Fibroblast of lung (primary cell): ENCODE data around the gene TIAM1. TPM values are rescaled to one million over a fixed set of nuclear protein-coding genes. Genes with fewer than 3 reads are reported as not detected.

Experiments used
- DNase-seq, 2 donors: peaks; one replicate each; pipeline versions ENCODE4 v3.0.0 to v3.0.0-alpha.2; 2010; ENCODE audit warnings: low read depth in 2 of 2
- H2AFZ ChIP-seq: 2 replicates; pipeline ENCODE4 v1.5.1; 2012; ENCODE audit warnings: low read length, control low read depth, inconsistent platforms
- H3K27ac ChIP-seq: 2 replicates; pipeline ENCODE4 v1.5.1; 2011; ENCODE audit warnings: low read length, control low read depth; ENCODE audit not compliant: insufficient read depth
- H3K27me3 ChIP-seq: 2 replicates; pipeline ENCODE4 v1.5.1; 2011; ENCODE audit warnings: mild to moderate bottlenecking, low read length; ENCODE audit not compliant: control insufficient read depth, insufficient read depth
- H3K36me3 ChIP-seq: 2 replicates; pipeline ENCODE4 v1.5.1; 2011; ENCODE audit warnings: low read length; ENCODE audit not compliant: control insufficient read depth, insufficient read depth
- H3K4me1 ChIP-seq: 2 replicates; pipeline ENCODE4 v1.5.1; 2011; ENCODE audit warnings: low read length; ENCODE audit not compliant: control insufficient read depth, insufficient read depth; ENCODE audit errors: extremely low read depth
- H3K4me2 ChIP-seq: 2 replicates; pipeline ENCODE4 v1.5.1; 2011; ENCODE audit warnings: low read length, control low read depth; ENCODE audit not compliant: insufficient read depth; ENCODE audit errors: extremely low read depth
- H3K4me3 ChIP-seq, 4 experiments: fragments of 200-600 bp in 1 of 4; sonication (generic) in 1 of 4; replicated peaks in 1 of 4; 2 replicates each; pipeline ENCODE4 v1.5.1; 2011 to 2016; ENCODE audit warnings: low read length in 4 of 4, low read depth in 3 of 4, mild to moderate bottlenecking in 3 of 4, control low read depth in 2 of 4, inconsistent platforms in 1 of 4, mixed read lengths in 1 of 4; ENCODE audit not compliant: insufficient read depth in 1 of 4; ENCODE audit errors: control extremely low read depth in 1 of 4
- H3K79me2 ChIP-seq: 2 replicates; pipeline ENCODE4 v1.5.1; 2012; ENCODE audit warnings: mild to moderate bottlenecking, low read length, inconsistent platforms; ENCODE audit not compliant: control insufficient read depth, insufficient read depth
- H3K9ac ChIP-seq: 2 replicates; pipeline ENCODE4 v1.5.1; 2011; ENCODE audit warnings: mild to moderate bottlenecking, low read length, control low read depth; ENCODE audit not compliant: insufficient read depth
- H3K9me3 ChIP-seq: 2 replicates; pipeline ENCODE4 v1.5.1; 2012; ENCODE audit warnings: low read depth, low read length; ENCODE audit not compliant: control insufficient read depth, insufficient read depth
- H4K20me1 ChIP-seq: 2 replicates; pipeline ENCODE4 v1.5.1; 2011; ENCODE audit warnings: low read length; ENCODE audit not compliant: control insufficient read depth, insufficient read depth; ENCODE audit errors: extremely low read depth
- CTCF ChIP-seq, 2 donors: IDR thresholded peaks in 1 of 2; conservative IDR thresholded peaks in 1 of 2; 1 replicate in 1 of 2; 2 replicates in 1 of 2; pipeline ENCODE4 v1.5.1; 2011 to 2012; ENCODE audit warnings: low read length in 2 of 2, control low read depth in 1 of 2, inconsistent platforms in 1 of 2, low read depth in 1 of 2, mild to moderate bottlenecking in 1 of 2
- EZH2 ChIP-seq: IDR thresholded peaks from 2 replicates; pipeline ENCODE4 v1.5.1; 2012; ENCODE audit warnings: low read length, control low read depth, mild to moderate bottlenecking; ENCODE audit errors: missing control alignments
- polyA plus RNA-seq, 2 donors: library from polyadenylated mRNA; depleted of rRNA in 1 of 2; stranded (reverse) in 1 of 2; unstranded in 1 of 2; fragments of >200 nt; gene quantifications; 2 replicates each; pipeline ENCODE4 v1.2.1, GENCODE V29; 2011 to 2012; ENCODE audit warnings: missing spikeins in 1 of 2
- total RNA-seq: library from RNA; depleted of rRNA; stranded (reverse); fragments of >200 nt; gene quantifications from 2 replicates; pipeline ENCODE4 v1.2.1, GENCODE V29; 2014

The TIAM1 gene
- total and polyA plus RNA-seq, 2 donors (not counting 1 experiment from before 2014, with no cell fraction given), result under 0.01 to 0.52 TPM

- TF ChIP-seq EZH2, result no peak
- no peak for TF ChIP-seq CTCF (conservative IDR thresholded peaks at IDR 0.05 in 1 of 2, IDR thresholded peaks at IDR 0.05 in 1 of 2; ENCODE audit: low read depth in 1 of 2, low read length in 2 of 2)
- Histone ChIP-seq H3K27me3 (no peaks in the 10 kb centered on the region), H3K36me3 (no peaks in the 10 kb centered on the region), H3K4me2 (no peak overlapping the region), H4K20me1 (no peaks in the 10 kb centered on the region), H3K79me2 (no peaks in the 10 kb centered on the region), H2AFZ (no peak overlapping the region), H3K9me3 (no peaks in the 10 kb centered on the region), H3K9ac (no peak overlapping the region), H3K27ac (no peak overlapping the region), H3K4me1 (no peaks in the 10 kb centered on the region), H3K4me3 (no peak overlapping the region)
- DNase-seq, result no peak
Measured at GRCh38 chr21:31305888-31306287, 38.2 kb downstream of the TIAM1 start.

GRCh38 chr21:31299291-31300147 is 44.5 kb downstream of the TIAM1 start:
- Histone ChIP-seq H3K36me3 (no peaks in the 10 kb centered on the region), H2AFZ (no peak overlapping the region), H3K27ac (no peak overlapping the region), H3K4me3 (no peak overlapping the region), H3K27me3 (no peaks in the 10 kb centered on the region), H4K20me1 (no peaks in the 10 kb centered on the region), H3K4me1 (no peaks in the 10 kb centered on the region), H3K4me2 (no peak overlapping the region), H3K9me3 (no peaks in the 10 kb centered on the region), H3K9ac (no peak overlapping the region), H3K79me2 (no peaks in the 10 kb centered on the region)
- no peak for DNase-seq
- no peak for TF ChIP-seq CTCF (conservative IDR thresholded peaks at IDR 0.05 in 1 of 2, IDR thresholded peaks at IDR 0.05 in 1 of 2; ENCODE audit: low read depth in 1 of 2, low read length in 2 of 2)
- no peak for TF ChIP-seq EZH2

- Histone ChIP-seq H3K36me3 (no peaks in the 10 kb centered on the region), H3K9me3 (no peaks in the 10 kb centered on the region), H3K9ac (no peak overlapping the region), H3K27ac (no peak overlapping the region), H3K4me2 (no peak overlapping the region), H3K4me1 (no peaks in the 10 kb centered on the region), H3K4me3 (no peak overlapping the region), H3K27me3 (no peaks in the 10 kb centered on the region), H4K20me1 (no peaks in the 10 kb centered on the region), H2AFZ (no peak overlapping the region), H3K79me2 (no peaks in the 10 kb centered on the region)
- TF ChIP-seq EZH2 (no peak), CTCF (conservative IDR thresholded peaks at IDR 0.05 in 1 of 2, IDR thresholded peaks at IDR 0.05 in 1 of 2; ENCODE audit: low read depth in 1 of 2, low read length in 2 of 2) (no peak)
- DNase-seq, result peak in 1 of 2 donors; percentile 90
Measured at GRCh38 chr21:31298618-31299269, 45.3 kb downstream of the TIAM1 start.
